ENCODE data around the gene ST3GAL4. TPM values are rescaled to one million over a fixed set of nuclear protein-coding genes. Genes with fewer than 3 reads are reported as not detected.
A peak's percentile ranks its signal among the peaks of the same experiment; 100 is the strongest.
"Not testable (repeated sequence)": the region's sequence is repeated elsewhere in the genome, so short reads cannot be mapped to it uniquely, and the experiment has no call there.

Gene ST3GAL4
- total RNA-seq, 3 donors from 2014 or later: 17.6 to 36.2 (median 32.8) TPM

GRCh38 chr11:126362879-126363655 is 7.6 kb downstream of the ST3GAL4 start:
- Histone ChIP-seq H3K27ac (peak overlapping the region; percentile 70 to 77), H3K9me3 (no peaks in the 10 kb centered on the region), H3K36me3 (no peaks in the 10 kb centered on the region), H3K27me3 (no peaks in the 10 kb centered on the region), H3K4me3 (no peak overlapping the region), H3K4me1 (peaks cover 0 to 11% of the 10 kb centered on the region in 2 donors)
- TF ChIP-seq, protein P1, sequence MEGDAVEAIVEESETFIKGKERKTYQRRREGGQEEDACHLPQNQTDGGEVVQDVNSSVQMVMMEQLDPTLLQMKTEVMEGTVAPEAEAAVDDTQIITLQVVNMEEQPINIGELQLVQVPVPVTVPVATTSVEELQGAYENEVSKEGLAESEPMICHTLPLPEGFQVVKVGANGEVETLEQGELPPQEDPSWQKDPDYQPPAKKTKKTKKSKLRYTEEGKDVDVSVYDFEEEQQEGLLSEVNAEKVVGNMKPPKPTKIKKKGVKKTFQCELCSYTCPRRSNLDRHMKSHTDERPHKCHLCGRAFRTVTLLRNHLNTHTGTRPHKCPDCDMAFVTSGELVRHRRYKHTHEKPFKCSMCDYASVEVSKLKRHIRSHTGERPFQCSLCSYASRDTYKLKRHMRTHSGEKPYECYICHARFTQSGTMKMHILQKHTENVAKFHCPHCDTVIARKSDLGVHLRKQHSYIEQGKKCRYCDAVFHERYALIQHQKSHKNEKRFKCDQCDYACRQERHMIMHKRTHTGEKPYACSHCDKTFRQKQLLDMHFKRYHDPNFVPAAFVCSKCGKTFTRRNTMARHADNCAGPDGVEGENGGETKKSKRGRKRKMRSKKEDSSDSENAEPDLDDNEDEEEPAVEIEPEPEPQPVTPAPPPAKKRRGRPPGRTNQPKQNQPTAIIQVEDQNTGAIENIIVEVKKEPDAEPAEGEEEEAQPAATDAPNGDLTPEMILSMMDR (IDR thresholded peaks at IDR 0.05): no peak
- no peak for TF ChIP-seq POLR2AphosphoS5 (IDR thresholded peaks at IDR 0.05)
- no peak for TF ChIP-seq POLR2A (IDR thresholded peaks at IDR 0.05)
- intact Hi-C loops (cut with DNase I; ENCODE audit: low total_unique reads): no loop called here
- peak in 1 of 2 donors; percentile 27 for DNase-seq (ENCODE audit: low spot score in 2 of 2)

DNA sequence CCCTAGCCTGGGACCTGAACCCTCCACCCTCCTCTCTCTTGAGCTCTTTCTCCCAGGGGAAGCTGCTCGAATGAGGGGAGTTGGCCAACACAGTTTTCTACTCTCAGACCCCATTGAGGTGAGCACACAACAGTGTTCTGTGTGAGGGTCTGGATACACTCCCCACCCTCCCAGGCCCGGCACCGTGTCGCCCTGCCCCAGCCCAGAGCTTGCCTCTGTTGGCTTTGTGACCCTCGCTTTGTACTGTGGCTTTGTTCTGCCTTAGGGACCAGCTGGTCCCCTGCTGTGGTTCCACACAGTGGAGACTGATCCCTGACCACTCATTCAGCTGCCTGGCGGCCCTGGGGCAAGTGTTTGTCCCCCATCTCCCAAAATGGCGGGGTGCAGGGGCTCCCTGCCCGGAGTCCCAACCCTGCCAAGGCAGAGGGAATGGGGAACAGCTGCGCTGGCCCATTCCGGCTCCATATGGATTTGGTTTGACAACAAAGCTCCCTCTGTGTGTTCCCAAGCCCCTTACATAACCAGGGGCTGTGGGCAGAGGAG is 8.3 kb downstream of the ST3GAL4 start:
- H3K4me1 ChIP-seq: peaks cover 0 to 11% of the 10 kb centered on the region in 2 donors
- peak in 1 of 2 donors; percentile 38 for DNase-seq (ENCODE audit: low spot score in 2 of 2)

DNA sequence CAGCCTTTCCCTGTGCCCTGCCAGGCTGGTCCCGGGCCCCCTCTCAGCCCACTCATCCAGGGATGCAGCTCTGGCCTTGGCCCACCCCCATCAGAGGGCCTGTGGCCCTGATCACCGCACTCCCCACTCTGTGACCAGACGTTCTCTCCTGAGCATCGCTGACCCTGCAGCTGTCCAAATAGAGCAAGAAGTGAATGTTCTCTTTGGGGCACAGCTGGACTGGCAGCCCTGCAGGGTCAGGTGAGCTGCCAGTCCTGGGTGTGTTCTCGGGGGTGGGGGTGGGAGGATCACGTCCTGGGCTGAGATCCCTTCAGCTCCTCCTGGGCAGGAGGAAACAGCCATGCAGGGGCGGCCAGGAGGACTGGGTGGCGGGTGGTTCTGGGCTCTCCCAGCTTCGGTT is 9.2 kb downstream of the ST3GAL4 start:
- intact Hi-C loops (cut with DNase I; ENCODE audit: low total_unique reads); H3K27me3 ChIP-seq; H3K9me3 ChIP-seq; H3K4me3 ChIP-seq; H3K36me3 ChIP-seq; DNase-seq (ENCODE audit: low spot score in 2 of 2): not testable (repeated sequence)
- Histone ChIP-seq H3K4me1 (peaks cover 0 to 11% of the 10 kb centered on the region in 2 donors), H3K27ac (peak overlapping the region in 1 of 2 donors; percentile 43)

More for the DNA sequence above, 8.3 kb downstream of the ST3GAL4 start:
- intact Hi-C loops (cut with DNase I; ENCODE audit: low total_unique reads): no loop called here
- Histone ChIP-seq H3K27ac (peak overlapping the region; percentile 70 to 77), H3K36me3 (no peaks in the 10 kb centered on the region), H3K27me3 (no peaks in the 10 kb centered on the region), H3K9me3 (no peaks in the 10 kb centered on the region), H3K4me3 (no peak overlapping the region)
- TF ChIP-seq, protein P1 (IDR thresholded peaks at IDR 0.05): no peak
- TF ChIP-seq POLR2A (IDR thresholded peaks at IDR 0.05) (no peak), POLR2AphosphoS5 (IDR thresholded peaks at IDR 0.05) (no peak)

- peak in 1 of 2 donors; percentile 51 for DNase-seq (ENCODE audit: low spot score in 2 of 2)
- intact Hi-C loops (cut with DNase I; ENCODE audit: low total_unique reads); H3K9me3 ChIP-seq; H3K4me1 ChIP-seq; H3K36me3 ChIP-seq; H3K27me3 ChIP-seq; H3K4me3 ChIP-seq: not testable (repeated sequence)
- H3K27ac ChIP-seq: peak overlapping the region; percentile 71 to 88
Observed at GRCh38 chr11:126365508-126365907, 10.0 kb downstream of the ST3GAL4 start.

DNA sequence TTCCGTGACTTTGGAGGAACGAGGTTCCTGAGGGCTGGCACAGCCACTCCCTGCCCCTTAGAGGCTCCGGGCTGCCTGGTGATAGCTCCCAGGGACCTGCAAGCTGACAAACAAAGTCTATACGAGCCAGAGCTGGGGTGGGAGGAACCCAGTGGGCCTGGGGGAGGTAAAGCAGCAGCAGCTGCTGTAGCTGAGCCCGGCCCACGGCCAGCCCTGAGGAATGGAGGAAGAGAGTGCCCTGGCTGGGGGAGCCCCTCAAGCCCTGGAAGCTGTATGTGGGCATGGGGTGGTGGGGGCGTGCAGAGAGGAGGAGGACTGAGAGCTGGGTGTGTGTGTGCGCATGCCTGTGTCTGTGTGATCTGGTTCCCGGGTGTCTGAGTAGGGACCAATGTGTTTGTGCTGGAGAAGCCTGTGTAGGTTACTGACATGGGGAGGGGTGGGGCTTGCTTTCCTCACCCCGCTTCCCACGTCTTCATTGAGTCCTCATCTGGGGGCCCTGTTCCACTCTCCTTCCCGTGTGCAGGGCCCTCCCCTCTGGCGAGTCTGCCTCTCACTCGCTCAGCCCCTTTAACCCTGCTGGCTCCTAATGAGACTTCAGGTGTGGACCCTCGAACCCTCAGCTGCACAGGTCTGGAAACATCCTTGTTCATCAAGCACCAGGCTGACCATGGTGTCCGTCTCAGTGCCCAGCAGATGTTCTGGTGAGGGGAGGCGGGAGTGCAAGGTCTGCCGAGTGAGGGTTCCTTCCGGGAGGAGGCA is 10.8 kb downstream of the ST3GAL4 start:
- no peaks in the 10 kb centered on the region for H3K9me3 ChIP-seq
- peak in 1 of 2 donors; percentile 50 for DNase-seq (ENCODE audit: low spot score in 2 of 2)

DNA sequence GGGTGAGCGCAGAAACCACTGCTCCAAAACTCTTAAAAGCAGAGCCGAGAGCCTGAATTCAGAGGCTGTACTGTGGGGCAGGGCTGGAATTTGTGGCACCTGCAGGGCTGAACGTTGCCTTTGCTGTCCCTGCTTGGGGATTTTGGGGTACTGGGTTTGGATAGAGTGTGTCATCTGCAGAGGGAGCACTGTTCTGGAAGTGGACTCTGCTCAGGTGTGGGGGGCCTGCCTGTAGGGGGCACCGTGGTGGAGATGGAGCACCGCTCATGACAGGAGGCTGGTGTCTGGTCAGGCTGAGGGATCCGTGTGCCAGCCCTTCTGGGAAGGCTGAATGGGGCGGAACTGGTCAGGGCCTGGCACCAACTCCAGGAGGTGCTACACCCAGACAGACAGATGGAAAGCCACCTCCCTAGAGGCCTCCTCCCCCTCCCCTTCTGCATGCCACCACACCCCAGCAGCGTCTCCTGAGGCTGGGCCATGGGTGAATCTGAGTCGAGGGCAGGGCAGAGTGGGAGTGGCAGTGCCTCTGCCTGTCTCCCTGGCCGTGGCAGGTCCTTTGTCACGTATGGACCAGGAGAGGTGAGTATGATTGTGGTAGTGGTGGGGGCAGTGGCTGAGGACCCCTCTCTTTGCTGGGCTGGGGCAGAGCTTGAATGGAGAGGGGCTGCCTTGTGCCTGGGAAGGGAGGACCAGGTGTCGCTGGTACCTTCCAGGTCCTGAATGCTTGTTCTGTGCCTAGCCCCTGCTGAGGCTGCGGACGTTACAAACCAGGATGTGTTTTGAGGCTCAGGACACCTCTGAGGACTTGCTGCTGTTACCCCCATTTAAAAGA is 11.6 kb downstream of the ST3GAL4 start:
- peak overlapping the region in 1 of 3 donors; percentile 46 for H3K4me3 ChIP-seq
- peak overlapping the region; percentile 71 to 88 for H3K27ac ChIP-seq
- H3K36me3 ChIP-seq; H3K4me1 ChIP-seq; intact Hi-C loops (cut with DNase I; ENCODE audit: low total_unique reads); H3K9me3 ChIP-seq; H3K27me3 ChIP-seq: not testable (repeated sequence)
- DNase-seq (ENCODE audit: low spot score in 2 of 2): peak in 1 of 2 donors; percentile 52

More for the DNA sequence above, 10.8 kb downstream of the ST3GAL4 start:
- H3K27ac ChIP-seq: peak overlapping the region; percentile 71 to 88
- H3K27me3 ChIP-seq: no peaks in the 10 kb centered on the region
- peaks cover 0 to 7% of the 10 kb centered on the region in 2 donors for H3K4me1 ChIP-seq
- H3K36me3 ChIP-seq: no peaks in the 10 kb centered on the region
- TF ChIP-seq POLR2AphosphoS5 (IDR thresholded peaks at IDR 0.05) (no peak), POLR2A (IDR thresholded peaks at IDR 0.05) (no peak)
- TF ChIP-seq, protein P1 (IDR thresholded peaks at IDR 0.05): no peak
- intact Hi-C loops (cut with DNase I; ENCODE audit: low total_unique reads): no loop called here
- peak overlapping the region in 1 of 3 donors; percentile 46 for H3K4me3 ChIP-seq

DNA sequence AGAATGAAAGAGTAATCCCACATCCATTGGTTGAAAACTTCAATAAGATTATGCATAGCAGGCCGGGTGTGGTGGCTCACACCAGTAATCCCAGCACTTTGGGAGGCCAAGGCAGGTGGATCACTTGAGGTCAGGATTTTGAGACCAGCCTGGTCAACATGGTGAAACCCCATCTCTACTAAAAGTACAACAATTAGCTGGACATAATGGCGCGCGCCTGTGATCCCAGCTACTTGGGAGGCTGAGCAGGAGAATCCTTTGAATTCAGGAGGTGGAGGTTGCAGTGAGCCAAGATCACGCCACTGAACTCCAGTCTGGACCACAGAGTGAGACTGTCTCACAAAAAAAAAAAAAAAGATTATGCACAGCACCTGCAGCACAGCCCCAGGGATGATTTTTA is 12.3 kb downstream of the ST3GAL4 start:
- H3K27me3 ChIP-seq; intact Hi-C loops (cut with DNase I; ENCODE audit: low total_unique reads); DNase-seq (ENCODE audit: low spot score in 2 of 2); H3K9me3 ChIP-seq; H3K4me3 ChIP-seq; H3K4me1 ChIP-seq; H3K36me3 ChIP-seq: not testable (repeated sequence)
- H3K27ac ChIP-seq: peak overlapping the region; percentile 36 to 66

DNA sequence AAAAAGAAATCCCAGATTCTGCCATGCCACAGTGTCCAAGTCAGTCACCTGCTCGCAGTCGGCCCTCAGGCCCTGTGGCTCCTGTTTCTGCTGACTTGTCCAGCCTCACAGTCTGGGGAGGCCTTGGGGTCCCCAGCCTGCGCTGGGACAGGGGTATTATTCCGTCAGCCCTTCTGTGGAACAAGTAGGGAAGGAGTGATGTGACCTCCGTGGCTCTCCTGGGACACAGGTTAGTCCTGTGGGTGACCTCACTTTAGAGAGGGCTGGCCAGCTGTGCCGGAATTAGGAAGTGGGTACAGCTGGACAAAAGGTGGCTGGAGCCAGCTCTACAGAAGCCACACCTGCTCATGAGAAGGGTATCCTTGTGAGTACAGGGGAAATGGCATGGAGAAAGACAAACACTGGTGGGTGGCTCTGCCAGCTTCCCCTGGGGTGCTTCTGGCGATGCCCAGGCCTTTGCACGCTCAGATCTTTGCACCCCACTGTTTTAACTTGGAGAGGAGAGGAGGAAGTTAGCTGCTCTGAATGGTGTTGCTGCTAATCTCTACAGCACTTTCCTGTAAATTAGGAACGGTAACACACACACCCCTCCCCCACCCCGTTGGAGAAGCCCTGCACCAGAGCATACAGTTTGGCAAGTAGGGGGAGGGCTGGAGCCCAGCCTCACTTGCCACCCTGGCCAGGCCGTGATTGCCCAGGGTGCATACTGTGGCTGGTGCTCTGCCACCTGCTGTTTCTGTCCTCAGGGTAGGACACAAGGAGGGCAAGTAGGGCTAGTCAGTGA is 13.0 kb downstream of the ST3GAL4 start:
- H3K9me3 ChIP-seq; H3K4me3 ChIP-seq; H3K27me3 ChIP-seq; intact Hi-C loops (cut with DNase I; ENCODE audit: low total_unique reads); H3K36me3 ChIP-seq: not testable (repeated sequence)
- Histone ChIP-seq H3K27ac (peak overlapping the region; percentile 55 to 66), H3K4me1 (peaks cover 0 to 11% of the 10 kb centered on the region in 2 donors)
- DNase-seq (ENCODE audit: low spot score in 2 of 2): peak in 1 of 2 donors; percentile 52
